Osteoblast (primary cell): ENCODE data around the gene PPP3CB. TPM values are rescaled to one million over a fixed set of nuclear protein-coding genes. Genes with fewer than 3 reads are reported as not detected.

ENCODE experiments used
- DNase-seq: peaks from one replicate; pipeline ENCODE4 v3.0.0; 2011; ENCODE audit warnings: low spot score, mixed read lengths; ENCODE audit not compliant: insufficient read length; ENCODE audit errors: missing footprints
- H2AFZ ChIP-seq: 2 replicates; pipeline ENCODE4 v1.6.0; 2011; ENCODE audit warnings: mild to moderate bottlenecking, low read length
- H3K27ac ChIP-seq: 2 replicates; pipeline ENCODE4 v1.5.1; 2011; ENCODE audit warnings: mild to moderate bottlenecking, low read depth, low read length, moderate library complexity
- H3K27me3 ChIP-seq: 2 replicates; pipeline ENCODE4 v1.6.0; 2012; ENCODE audit warnings: mild to moderate bottlenecking, control low read depth, inconsistent platforms, low read length, moderate library complexity; ENCODE audit not compliant: insufficient read depth
- H3K36me3 ChIP-seq: 2 replicates; pipeline ENCODE4 v1.5.1; 2011; ENCODE audit warnings: mild to moderate bottlenecking, low read length, control low read depth, moderate library complexity; ENCODE audit not compliant: insufficient read depth
- H3K4me1 ChIP-seq: 2 replicates; pipeline ENCODE4 v1.5.1; 2011; ENCODE audit warnings: mild to moderate bottlenecking, low read length, control low read depth, moderate library complexity; ENCODE audit not compliant: insufficient read depth
- H3K4me2 ChIP-seq: 2 replicates; pipeline ENCODE4 v1.6.0; 2011; ENCODE audit warnings: mild to moderate bottlenecking, low read length; ENCODE audit not compliant: insufficient read depth
- H3K4me3 ChIP-seq: fragments of 200-600 bp; sonication (generic); 3 replicates; pipeline ENCODE4 v1.5.1; 2012; ENCODE audit warnings: mild to moderate bottlenecking, low read length, inconsistent platforms; ENCODE audit not compliant: insufficient read depth
- H3K79me2 ChIP-seq: 2 replicates; pipeline ENCODE4 v1.6.0; 2012; ENCODE audit warnings: mild to moderate bottlenecking, low read length, control low read depth, inconsistent platforms; ENCODE audit not compliant: insufficient read depth
- H3K9me3 ChIP-seq: 2 replicates; pipeline ENCODE4 v1.5.1; 2011; ENCODE audit warnings: low read depth, low read length, control low read depth
- H4K20me1 ChIP-seq: 2 replicates; pipeline ENCODE4 v1.6.0; 2012; ENCODE audit warnings: mild to moderate bottlenecking, low read length, control low read depth; ENCODE audit not compliant: insufficient read depth
- total RNA-seq: library from RNA; depleted of rRNA; stranded (reverse); fragments of >200 nt; gene quantifications from 2 replicates; pipeline ENCODE4 v1.2.3, GENCODE V29; 2012
- TF ChIP-seq, protein P1 (sequence below): IDR thresholded peaks from 2 replicates; pipeline ENCODE4 v1.5.1; 2011; ENCODE audit warnings: mild to moderate bottlenecking, low read depth, low read length, moderate library complexity; ENCODE audit errors: extremely low read depth

Gene PPP3CB
- total RNA-seq, 1 donor: 34.7 TPM

DNA sequence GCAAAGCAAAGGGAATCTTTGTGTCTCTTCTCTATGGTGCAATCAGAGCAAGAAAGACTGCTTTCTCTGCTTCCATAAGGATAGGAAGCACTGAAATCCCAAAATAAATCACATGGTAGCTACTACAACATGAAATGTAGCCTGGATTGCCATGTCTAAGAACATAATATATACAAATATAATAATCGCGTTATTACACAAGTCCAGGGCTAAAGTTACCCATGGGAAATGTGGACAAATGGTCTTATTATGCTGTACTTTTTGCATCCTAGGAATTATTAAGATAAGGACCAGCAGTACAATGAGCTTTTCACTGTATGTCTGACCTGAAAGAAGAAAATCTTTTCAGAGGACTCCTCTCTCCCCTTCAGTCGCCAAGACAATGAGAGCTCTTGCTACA lies 23.5 kb upstream of the PPP3CB start:
- H3K79me2 ChIP-seq: no peaks in the 10 kb centered on the region
- TF ChIP-seq, protein P1, sequence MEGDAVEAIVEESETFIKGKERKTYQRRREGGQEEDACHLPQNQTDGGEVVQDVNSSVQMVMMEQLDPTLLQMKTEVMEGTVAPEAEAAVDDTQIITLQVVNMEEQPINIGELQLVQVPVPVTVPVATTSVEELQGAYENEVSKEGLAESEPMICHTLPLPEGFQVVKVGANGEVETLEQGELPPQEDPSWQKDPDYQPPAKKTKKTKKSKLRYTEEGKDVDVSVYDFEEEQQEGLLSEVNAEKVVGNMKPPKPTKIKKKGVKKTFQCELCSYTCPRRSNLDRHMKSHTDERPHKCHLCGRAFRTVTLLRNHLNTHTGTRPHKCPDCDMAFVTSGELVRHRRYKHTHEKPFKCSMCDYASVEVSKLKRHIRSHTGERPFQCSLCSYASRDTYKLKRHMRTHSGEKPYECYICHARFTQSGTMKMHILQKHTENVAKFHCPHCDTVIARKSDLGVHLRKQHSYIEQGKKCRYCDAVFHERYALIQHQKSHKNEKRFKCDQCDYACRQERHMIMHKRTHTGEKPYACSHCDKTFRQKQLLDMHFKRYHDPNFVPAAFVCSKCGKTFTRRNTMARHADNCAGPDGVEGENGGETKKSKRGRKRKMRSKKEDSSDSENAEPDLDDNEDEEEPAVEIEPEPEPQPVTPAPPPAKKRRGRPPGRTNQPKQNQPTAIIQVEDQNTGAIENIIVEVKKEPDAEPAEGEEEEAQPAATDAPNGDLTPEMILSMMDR: no peak
- no peak overlapping the region for H3K4me2 ChIP-seq
- H3K4me1 ChIP-seq: peaks cover 4% of the 10 kb centered on the region
- DNase-seq: no peak
- H3K36me3 ChIP-seq: no peaks in the 10 kb centered on the region
- no peak overlapping the region for H2AFZ ChIP-seq
- H4K20me1 ChIP-seq: no peaks in the 10 kb centered on the region
- no peak overlapping the region for H3K27ac ChIP-seq
- H3K9me3 ChIP-seq: no peaks in the 10 kb centered on the region
- no peak overlapping the region for H3K4me3 ChIP-seq
- no peaks in the 10 kb centered on the region for H3K27me3 ChIP-seq

DNA sequence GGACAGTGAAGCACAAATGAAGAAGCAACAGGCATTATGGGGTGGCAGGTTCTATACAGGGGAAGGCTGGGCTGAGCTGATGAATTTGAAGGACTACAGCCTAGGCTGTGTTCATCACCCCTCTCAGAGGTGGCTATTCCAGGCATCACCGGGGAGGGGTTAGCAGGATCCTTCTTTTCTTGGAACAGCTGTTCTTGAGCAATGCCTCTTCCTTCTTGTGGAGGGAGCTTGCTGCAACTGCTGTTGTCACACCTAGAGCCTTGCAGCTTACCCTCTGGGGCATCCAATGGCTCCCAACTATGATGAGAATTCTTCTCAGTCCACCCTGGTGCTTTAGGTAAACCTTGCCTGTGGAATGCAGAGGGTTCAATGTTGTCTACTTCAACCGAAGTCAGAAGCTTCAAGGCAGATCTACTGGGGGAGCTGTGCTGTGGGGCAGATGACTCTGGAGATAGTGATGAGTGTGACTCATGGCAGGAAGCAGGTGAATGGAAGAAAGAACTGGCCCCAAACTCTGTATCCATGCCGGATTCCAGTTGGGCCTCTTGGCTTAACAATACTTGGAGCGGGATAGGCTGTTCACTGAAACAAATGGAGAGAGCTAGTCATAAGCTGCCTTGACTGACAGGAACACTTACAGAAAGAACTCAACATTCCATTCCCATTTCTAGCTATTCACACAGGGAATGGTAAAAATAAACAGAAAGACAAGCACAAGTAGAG lies 21.5 kb upstream of the PPP3CB start:
- Histone ChIP-seq H3K36me3 (no peaks in the 10 kb centered on the region), H4K20me1 (no peaks in the 10 kb centered on the region), H2AFZ (no peak overlapping the region), H3K4me3 (no peak overlapping the region), H3K4me2 (no peak overlapping the region), H3K27me3 (no peaks in the 10 kb centered on the region), H3K27ac (no peak overlapping the region), H3K9me3 (no peaks in the 10 kb centered on the region), H3K4me1 (peaks cover 4% of the 10 kb centered on the region), H3K79me2 (no peaks in the 10 kb centered on the region)
- peak; percentile 82 for DNase-seq
- TF ChIP-seq, protein P1: no peak

DNA sequence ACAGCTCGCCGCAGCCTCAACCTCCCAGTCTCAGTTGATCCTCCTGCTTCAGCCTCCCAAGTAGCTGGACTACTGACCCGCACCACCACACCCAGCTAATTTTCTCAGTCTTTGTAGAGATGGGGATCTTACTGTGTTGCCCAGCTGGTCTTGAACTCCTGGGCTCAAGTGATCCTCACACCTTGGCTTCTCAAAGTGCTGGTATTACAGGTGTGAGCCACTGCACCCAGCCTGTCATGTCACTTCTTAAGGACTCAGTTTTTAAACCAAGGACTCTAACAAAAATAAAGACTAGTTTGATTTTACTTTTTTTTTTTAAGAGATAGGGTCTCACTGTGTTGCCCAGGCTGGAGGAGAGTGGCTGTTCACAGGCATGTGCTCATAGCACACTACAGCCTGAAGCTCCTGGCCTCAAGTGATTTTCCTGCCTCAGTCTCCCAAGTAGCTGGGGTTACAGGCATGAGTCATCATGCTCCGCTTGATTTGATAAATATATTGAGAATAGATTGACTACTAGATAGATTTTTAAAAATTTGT lies 16.5 kb upstream of the PPP3CB start:
- no peaks in the 10 kb centered on the region for H4K20me1 ChIP-seq
- H3K9me3 ChIP-seq: no peaks in the 10 kb centered on the region
- H3K4me1 ChIP-seq: no peaks in the 10 kb centered on the region
- no peak overlapping the region for H3K4me3 ChIP-seq
- no peak for DNase-seq
- no peaks in the 10 kb centered on the region for H3K79me2 ChIP-seq
- H3K27ac ChIP-seq: no peak overlapping the region
- no peaks in the 10 kb centered on the region for H3K36me3 ChIP-seq
- TF ChIP-seq, protein P1: no peak
- no peaks in the 10 kb centered on the region for H3K27me3 ChIP-seq
- no peak overlapping the region for H2AFZ ChIP-seq
- no peak overlapping the region for H3K4me2 ChIP-seq

DNA sequence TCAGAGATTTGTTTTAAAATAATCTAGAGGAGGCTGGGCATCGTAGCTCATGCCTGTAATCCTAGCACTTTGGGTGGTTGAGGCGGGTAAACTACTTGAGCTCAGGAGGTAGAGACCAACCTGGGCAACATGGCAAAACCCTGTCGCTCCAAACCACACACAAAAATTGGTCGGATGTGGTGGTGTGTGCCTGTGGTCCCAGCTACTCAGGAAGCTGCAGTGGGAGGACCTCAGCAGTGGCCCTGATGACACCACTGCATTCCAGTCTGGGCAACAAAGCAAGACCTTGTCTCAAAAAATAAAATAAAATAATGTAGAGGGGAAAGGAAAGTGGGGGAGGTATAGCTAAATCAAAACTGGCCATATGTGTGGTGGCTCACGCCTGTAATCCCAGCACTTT lies 13.9 kb upstream of the PPP3CB start:
- Histone ChIP-seq H3K4me1 (peaks cover 4% of the 10 kb centered on the region), H3K27ac (no peak overlapping the region), H3K79me2 (no peaks in the 10 kb centered on the region), H3K36me3 (peaks cover 3% of the 10 kb centered on the region), H4K20me1 (no peaks in the 10 kb centered on the region), H2AFZ (no peak overlapping the region), H3K4me3 (no peak overlapping the region), H3K4me2 (no peak overlapping the region), H3K9me3 (no peaks in the 10 kb centered on the region), H3K27me3 (no peaks in the 10 kb centered on the region)
- TF ChIP-seq, protein P1: no peak
- no peak for DNase-seq
